Loucy (cell line): ENCODE measurements around the gene ZCRB1.

Experiments
- EZH2phosphoT487 ChIP-seq: fragments of 200-600 bp; IDR thresholded peaks from 2 replicates; pipeline ENCODE4 v1.6.1; 2018; ENCODE audit warnings: antibody characterized with exemption, mild to moderate bottlenecking, moderate library complexity, borderline replicate concordance
- TF ChIP-seq, protein P1 (sequence below): fragments of 200-600 bp; sonication (generic); conservative IDR thresholded peaks from 2 replicates; pipeline ENCODE4 v1.5.1; 2014; ENCODE audit warnings: mild to moderate bottlenecking, antibody characterized with exemption, low read length

DNA sequence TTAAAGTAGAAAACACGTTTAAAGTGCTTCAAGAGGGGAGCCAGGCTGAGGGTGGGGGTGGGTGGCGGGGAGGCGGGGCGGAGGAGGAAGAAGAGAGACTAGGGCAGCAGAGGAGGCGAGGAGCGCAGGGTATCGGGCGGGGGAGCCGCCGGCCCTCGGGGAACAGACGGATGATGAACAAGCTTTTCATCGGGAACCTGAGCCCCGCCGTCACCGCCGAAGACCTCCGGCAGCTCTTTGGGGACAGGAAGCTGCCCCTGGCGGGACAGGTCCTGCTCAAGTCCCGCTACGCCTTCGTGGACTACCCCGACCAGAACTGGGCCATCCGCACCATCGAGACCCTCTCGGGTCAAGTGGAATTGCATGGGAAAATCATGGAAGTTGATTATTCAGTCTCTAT is 39.2 kb downstream of the ZCRB1 start:
- TF ChIP-seq, protein P1, sequence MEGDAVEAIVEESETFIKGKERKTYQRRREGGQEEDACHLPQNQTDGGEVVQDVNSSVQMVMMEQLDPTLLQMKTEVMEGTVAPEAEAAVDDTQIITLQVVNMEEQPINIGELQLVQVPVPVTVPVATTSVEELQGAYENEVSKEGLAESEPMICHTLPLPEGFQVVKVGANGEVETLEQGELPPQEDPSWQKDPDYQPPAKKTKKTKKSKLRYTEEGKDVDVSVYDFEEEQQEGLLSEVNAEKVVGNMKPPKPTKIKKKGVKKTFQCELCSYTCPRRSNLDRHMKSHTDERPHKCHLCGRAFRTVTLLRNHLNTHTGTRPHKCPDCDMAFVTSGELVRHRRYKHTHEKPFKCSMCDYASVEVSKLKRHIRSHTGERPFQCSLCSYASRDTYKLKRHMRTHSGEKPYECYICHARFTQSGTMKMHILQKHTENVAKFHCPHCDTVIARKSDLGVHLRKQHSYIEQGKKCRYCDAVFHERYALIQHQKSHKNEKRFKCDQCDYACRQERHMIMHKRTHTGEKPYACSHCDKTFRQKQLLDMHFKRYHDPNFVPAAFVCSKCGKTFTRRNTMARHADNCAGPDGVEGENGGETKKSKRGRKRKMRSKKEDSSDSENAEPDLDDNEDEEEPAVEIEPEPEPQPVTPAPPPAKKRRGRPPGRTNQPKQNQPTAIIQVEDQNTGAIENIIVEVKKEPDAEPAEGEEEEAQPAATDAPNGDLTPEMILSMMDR: no peak
- TF ChIP-seq EZH2phosphoT487: no peak
